GM12878 (cell line): Measurements from ENCODE around the gene CTIF. TPM values are rescaled to one million over a fixed set of nuclear protein-coding genes. Genes with fewer than 3 reads are reported as not detected.

Experiments
- ATAC-seq: fragments of 200-7000 bp; cut with Tn5 transposase; 3 replicates; pipeline ENCODE4 v1.9.1; 2020; ENCODE audit warnings: mild to moderate bottlenecking, moderate library complexity
- BruUV-seq: library from RNA; stranded (reverse); fragments of 400-500 nt; replicated peaks from 2 replicates; lab custom pipeline; 2021; lab: Mats Ljungman, UMichigan
- CTCF ChIA-PET: fragments of 300-600 bp; sonication (Branson Sonifier 250); formaldehyde crosslinking; extraction: SDS; loops from one replicate; lab custom pipeline; 2021; ENCODE audit warnings: inconsistent platforms; lab: Yijun Ruan, JAX
- POLR2A ChIA-PET: fragments of 350-600 bp; formaldehyde crosslinking; extraction: SDS; loops from one replicate; lab custom pipeline; 2021; ENCODE audit warnings: inconsistent platforms; lab: Charles Lee
- RAD21 ChIA-PET: fragments of 300-600 bp; sonication (Branson Sonifier 250); formaldehyde crosslinking; loops from one replicate; lab custom pipeline; 2023; ENCODE audit warnings: antibody characterized with exemption; ENCODE audit not compliant: unreplicated experiment; lab: Charles Lee
- SMC1A ChIA-PET: fragments of 300-600 bp; sonication (Branson Sonifier 250); formaldehyde crosslinking; loops from one replicate; lab custom pipeline; 2023; ENCODE audit not compliant: unreplicated experiment, uncharacterized antibody; lab: Charles Lee
- DNase-seq: peaks from one replicate; pipeline ENCODE4 v3.0.0-alpha.2; 2011; ENCODE audit warnings: low read depth, low spot score
- FAIRE-seq: peaks from 3 replicates; lab custom pipeline; 2011; peaks lifted over from hg19 to GRCh38; lab: Jason Lieb, UNC
- H2AFZ ChIP-seq: 2 replicates; pipeline ENCODE4 v1.6.0; 2011; ENCODE audit warnings: low read depth, low read length, control low read depth; ENCODE audit not compliant: control insufficient read depth
- H3K27ac ChIP-seq: 2 replicates; pipeline ENCODE4 v1.5.1; 2011; ENCODE audit warnings: control low read depth; ENCODE audit not compliant: control insufficient read depth, insufficient read depth
- H3K27me3 ChIP-seq, 2 experiments: replicated peaks in 1 of 2; 2 replicates each; pipeline versions ENCODE4 v1.6.0 to v1.6.1; 2011; ENCODE audit warnings: low read length in 1 of 2; ENCODE audit not compliant: control insufficient read depth in 2 of 2, insufficient read depth in 2 of 2
- H3K36me3 ChIP-seq, 2 experiments: 2 replicates each; pipeline ENCODE4 v1.5.1; 2011; ENCODE audit warnings: low read length in 1 of 2; ENCODE audit not compliant: control insufficient read depth in 2 of 2, insufficient read depth in 2 of 2
- H3K4me1 ChIP-seq: 2 replicates; pipeline ENCODE4 v1.6.1; 2011; ENCODE audit warnings: mild to moderate bottlenecking, low read length, moderate library complexity, mixed read lengths; ENCODE audit not compliant: control insufficient read depth, insufficient read depth
- H3K4me2 ChIP-seq: 2 replicates; pipeline ENCODE4 v1.6.0; 2011; ENCODE audit warnings: control low read depth; ENCODE audit not compliant: control insufficient read depth, insufficient read depth
- H3K4me3 ChIP-seq: fragments of 200-600 bp; sonication (generic); 2 replicates; pipeline ENCODE4 v1.5.1; 2016
- H3K79me2 ChIP-seq: 2 replicates; pipeline ENCODE4 v1.6.0; 2011; ENCODE audit warnings: low read length; ENCODE audit not compliant: control insufficient read depth, insufficient read depth
- H3K9ac ChIP-seq: 2 replicates; pipeline ENCODE4 v1.8.0; 2011; ENCODE audit warnings: low read length, control low read depth, mixed read lengths; ENCODE audit not compliant: control insufficient read depth, insufficient read depth
- H3K9me3 ChIP-seq: replicated peaks from 3 replicates; pipeline ENCODE4 v1.5.1; 2011; ENCODE audit warnings: mild to moderate bottlenecking, low read length; ENCODE audit not compliant: control insufficient read depth, insufficient read depth
- H4K20me1 ChIP-seq: 2 replicates; pipeline ENCODE4 v1.6.0; 2011; ENCODE audit not compliant: control insufficient read depth, insufficient read depth
- ASH2L ChIP-seq: fragments of 300-600, 200-600 bp; sonication (generic); IDR thresholded peaks from 2 replicates; pipeline ENCODE4 v1.6.1; 2017; ENCODE audit warnings: low read depth, mild to moderate bottlenecking, borderline replicate concordance
- CEBPZ ChIP-seq: fragments of 150-350 bp; IDR thresholded peaks from 2 replicates; pipeline ENCODE4 v1.6.1; 2016; ENCODE audit warnings: low read depth, low read length
- EGR1 ChIP-seq, 2 experiments: IDR thresholded peaks; 1 replicate in 1 of 2; 2 replicates in 1 of 2; pipeline ENCODE4 v1.6.1; 2011 to 2012; ENCODE audit warnings: low read depth in 2 of 2, low read length in 2 of 2, borderline replicate concordance in 1 of 2, mild to moderate bottlenecking in 1 of 2, moderate library complexity in 1 of 2
- REST ChIP-seq: IDR thresholded peaks from 2 replicates; pipeline ENCODE4 v1.6.1; 2012; ENCODE audit warnings: mild to moderate bottlenecking, low read depth, low read length
- USF2 ChIP-seq: IDR thresholded peaks from 2 replicates; pipeline ENCODE4 v1.6.1; 2011; ENCODE audit warnings: low read depth, low read length, improper control_type of control experiment, borderline replicate concordance
- ZNF687 ChIP-seq: fragments of 450-650 bp; IDR thresholded peaks from 2 replicates; pipeline ENCODE4 v1.6.1; 2017; ENCODE audit warnings: mild to moderate bottlenecking, moderate library complexity
- WGBS: methylation state at CpG from one replicate; pipeline ENCODE4 v1.1.6; 2016; ENCODE audit warnings: low lambda C conversion rate; ENCODE audit not compliant: insufficient replicate concordance, insufficient coverage; ENCODE audit errors: missing lambda C conversion rate; 5-methylcytosine and 5-hydroxymethylcytosine counted together
- in situ Hi-C: fragments of 300-500 bp; cut with MboI; formaldehyde crosslinking; loops from 9 replicates; pipeline ENCODE4 v1.14.3; 2018; ENCODE audit warnings: mixed read lengths
- intact Hi-C: fragments of 100-400 bp; cut with micrococcal nuclease; formaldehyde crosslinking; loops from one replicate; pipeline ENCODE4 v1.14.2; 2022; ENCODE audit not compliant: unreplicated experiment
- polyA plus RNA-seq, 11 experiments: library from polyadenylated mRNA; depleted of rRNA in 4 of 11; unstranded in 6 of 11; stranded (reverse) in 5 of 11; fragments of >200 nt; fragmentation: Nextera tagmentation in 4 of 11; fragmentation: Illumina TruSeq in 1 of 11; extraction: Ambion mirVana in 4 of 11; extraction: Trizol in 1 of 11; gene quantifications; 1 replicate in 1 of 11; 2 replicates in 10 of 11; pipeline versions ENCODE4 v1.2.1 to v1.2.3, GENCODE V29; 2011 to 2016; ENCODE audit warnings: inconsistent platforms in 2 of 11, missing spikeins in 2 of 11, low read depth in 1 of 11
- total RNA-seq, 4 experiments: library from RNA; depleted of rRNA in 3 of 4; stranded (reverse); fragments of >200 nt in 3 of 4; fragmentation: Illumina TruSeq in 1 of 4; extraction: Trizol in 1 of 4; gene quantifications; 2 replicates each; pipeline versions ENCODE4 v1.2.1 to v1.2.3, GENCODE V29; 2013 to 2021

CTIF gene
- total and polyA plus RNA-seq, 10 of the 15 experiments (the other 5 are each of a cell fraction or from before 2014, with no cell fraction given) = 0.06 to 11.6 (median 2.5) TPM

- Histone ChIP-seq H3K4me3 (no peak overlapping the region), H3K27me3 (no peaks in the 10 kb centered on the region), H4K20me1 (no peaks in the 10 kb centered on the region), H2AFZ (no peak overlapping the region; the same call in 1 of the 2 replicates), H3K36me3 (no peaks in the 10 kb centered on the region), H3K9ac (no peak overlapping the region), H3K9me3 (no peaks in the 10 kb centered on the region; the same call in 1 of the 3 replicates), H3K4me1 (peaks cover 16% of the 10 kb centered on the region), H3K4me2 (no peak overlapping the region), H3K79me2 (peaks cover 5% of the 10 kb centered on the region), H3K27ac (no peak overlapping the region)
- ChIA-PET POLR2A (interaction anchor here (0.7 to 1.6 kb wide), 3 partner anchors 11 to 26 kb away, joined by 3 to 4 read pairs (median 4); no protein-coding TSS in a partner anchor), SMC1A (interaction anchor here (0.6 to 9.9 kb wide), 7 partner anchors 16 to 334 kb away, joined by 3 to 129 read pairs (median 3); no protein-coding TSS in a partner anchor), RAD21 (interaction anchor here (2.4 to 2.5 kb wide), 2 partner anchors 13 to 49 kb away, joined by 9 to 13 read pairs; no protein-coding TSS in a partner anchor), CTCF (interaction anchor here (0.7 to 3.0 kb wide), 4 partner anchors 20 to 50 kb away, joined by 3 to 10 read pairs (median 3); no protein-coding TSS in a partner anchor)
- intact Hi-C loops (no loop called here), in situ Hi-C loops (no loop called here)
- no TSS peak for BruUV-seq
- 92% methylated on average over 21 of the region's 21 CpGs for WGBS
- ATAC-seq (no peak), DNase-seq (no peak), FAIRE-seq (no peak)
- no peak for TF ChIP-seq EGR1 (IDR thresholded peaks at IDR 0.05; ENCODE audit: borderline replicate concordance in 1 of 2, low read depth in 2 of 2, low read length in 2 of 2)
- TF ChIP-seq ASH2L = no peak
- no peak for TF ChIP-seq REST
- no peak for TF ChIP-seq ZNF687
- TF ChIP-seq CEBPZ = no peak
- TF ChIP-seq USF2 = no peak
These were observed 288.7 kb downstream of the CTIF start for GRCh38 chr18:48827291-48828193.
